SHP77 treated with DMSO at 0.1 percent for 48 hours (cell line): ENCODE data around the gene CER1.

Experiments used
- DNase-seq: peaks from one replicate; lab custom pipeline; 2025; lab: John Stamatoyannopoulos, UW

Gene CER1, protein sequence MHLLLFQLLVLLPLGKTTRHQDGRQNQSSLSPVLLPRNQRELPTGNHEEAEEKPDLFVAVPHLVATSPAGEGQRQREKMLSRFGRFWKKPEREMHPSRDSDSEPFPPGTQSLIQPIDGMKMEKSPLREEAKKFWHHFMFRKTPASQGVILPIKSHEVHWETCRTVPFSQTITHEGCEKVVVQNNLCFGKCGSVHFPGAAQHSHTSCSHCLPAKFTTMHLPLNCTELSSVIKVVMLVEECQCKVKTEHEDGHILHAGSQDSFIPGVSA

GRCh38 chr9:14722391-14723035 lies at the start of gene CER1:
Gene CER1 (minus strand): TSS chr9:14722733. CDS start chr9:14722672, 61 bp downstream.
- DNase-seq = no peak

DNA sequence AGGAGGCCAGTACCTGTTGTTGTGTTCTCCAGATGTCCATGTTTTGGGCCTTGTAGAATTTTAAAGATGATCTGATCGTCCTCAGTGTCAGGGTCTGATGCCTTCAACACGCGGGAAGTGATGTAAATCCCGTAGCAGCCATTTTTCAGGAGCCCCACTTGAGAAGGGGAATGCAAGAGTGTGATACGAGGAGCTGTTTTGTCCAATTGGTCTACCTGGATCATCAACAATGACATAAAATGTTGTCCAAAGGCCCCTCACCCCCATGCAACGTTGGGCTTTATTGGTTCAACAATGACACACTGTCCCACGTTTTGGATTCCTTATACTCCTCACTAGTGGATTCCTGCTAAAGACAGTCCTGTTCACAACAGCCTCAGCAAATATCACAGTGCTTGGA lies 48.1 kb upstream of the CER1 start:
- no peak for DNase-seq

- DNase-seq = no peak
Measured at GRCh38 chr9:14769230-14769571, 46.7 kb upstream of the CER1 start.

DNA sequence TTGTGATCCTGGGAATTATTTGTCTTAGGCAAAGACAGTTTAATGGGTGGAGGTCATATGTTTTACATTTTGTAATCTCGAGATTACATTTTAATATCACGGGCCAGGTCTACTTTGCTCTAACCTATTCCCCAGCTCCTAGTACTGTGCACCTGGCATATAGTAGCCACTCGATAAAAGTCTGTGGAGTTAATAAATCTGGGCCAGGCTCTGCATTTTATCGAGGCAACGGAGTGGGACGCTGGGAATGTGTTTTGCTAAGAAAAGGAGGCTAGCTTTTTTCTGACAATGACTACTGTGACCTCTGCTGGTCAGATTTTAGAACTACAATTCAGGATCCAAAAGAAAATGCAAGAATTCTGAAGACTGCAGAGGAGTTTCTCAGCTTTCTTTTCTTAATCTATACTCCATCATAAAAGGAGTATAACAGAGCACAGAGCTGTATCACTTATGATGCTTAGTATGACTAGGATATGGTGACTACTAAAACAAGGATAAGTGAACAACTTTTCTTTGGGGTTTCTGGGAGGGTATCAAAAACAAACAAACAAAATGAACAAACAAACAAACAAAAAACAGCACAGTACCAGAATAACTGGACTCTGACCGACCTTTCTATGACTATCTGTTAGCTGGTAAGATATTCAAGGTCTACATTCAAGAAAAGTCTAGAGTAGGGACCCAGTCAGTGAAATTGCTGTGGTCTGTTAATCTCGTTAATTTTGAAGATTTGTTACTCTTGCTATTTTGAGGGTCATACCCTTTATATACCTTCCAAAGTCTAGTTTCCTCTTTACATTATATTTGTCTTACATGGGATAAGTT lies 46.1 kb upstream of the CER1 start:
- no peak for DNase-seq

- DNase-seq = no peak
Measured at GRCh38 chr9:14766299-14766698, 43.8 kb upstream of the CER1 start.

GRCh38 chr9:14761584-14761983 lies 39.1 kb upstream of the CER1 start:
- no peak for DNase-seq

- DNase-seq = no peak
Measured at GRCh38 chr9:14760060-14760459, 37.5 kb upstream of the CER1 start.

- no peak for DNase-seq
Measured at GRCh38 chr9:14756291-14756690, 33.8 kb upstream of the CER1 start.

GRCh38 chr9:14752871-14753270 lies 30.3 kb upstream of the CER1 start:
- no peak for DNase-seq

DNA sequence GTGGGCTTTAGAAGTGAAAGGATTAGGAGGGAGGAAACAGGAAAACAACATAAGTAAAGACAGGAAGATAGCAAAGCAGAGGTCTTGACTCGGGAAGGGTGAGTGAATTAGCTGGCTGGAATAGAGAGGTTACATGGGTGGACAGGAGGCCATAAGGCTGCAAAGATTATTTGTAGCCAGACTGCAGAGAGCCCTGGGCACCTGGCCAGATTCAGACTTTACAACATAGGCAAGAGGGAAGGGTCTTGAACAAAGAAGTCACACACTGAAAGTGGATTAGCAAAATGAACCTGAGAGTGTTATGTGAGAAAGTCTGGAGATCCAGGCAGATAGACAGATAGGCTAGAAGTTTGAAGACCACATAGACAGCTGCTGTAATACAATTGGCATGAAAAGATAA lies 29.7 kb upstream of the CER1 start:
- DNase-seq = no peak

DNA sequence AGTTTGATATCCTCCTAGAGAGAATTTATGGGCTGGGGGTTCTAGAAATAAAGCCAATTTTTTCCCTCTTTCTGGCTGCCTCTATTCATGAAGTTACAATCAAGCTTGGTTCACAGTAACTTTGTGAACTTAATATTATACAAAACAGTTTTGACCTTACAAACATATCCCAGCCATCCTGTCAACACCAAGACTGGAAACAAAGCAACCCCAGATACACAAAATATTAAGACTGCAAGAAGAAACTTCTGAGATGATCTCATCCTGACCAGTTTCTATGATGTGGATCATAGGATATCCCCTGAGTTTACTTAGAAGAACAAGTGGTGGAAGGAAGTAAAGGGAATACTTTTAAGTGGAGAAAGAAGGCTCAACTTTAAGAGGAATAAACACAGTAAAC lies 28.3 kb upstream of the CER1 start:
- no peak for DNase-seq

DNA sequence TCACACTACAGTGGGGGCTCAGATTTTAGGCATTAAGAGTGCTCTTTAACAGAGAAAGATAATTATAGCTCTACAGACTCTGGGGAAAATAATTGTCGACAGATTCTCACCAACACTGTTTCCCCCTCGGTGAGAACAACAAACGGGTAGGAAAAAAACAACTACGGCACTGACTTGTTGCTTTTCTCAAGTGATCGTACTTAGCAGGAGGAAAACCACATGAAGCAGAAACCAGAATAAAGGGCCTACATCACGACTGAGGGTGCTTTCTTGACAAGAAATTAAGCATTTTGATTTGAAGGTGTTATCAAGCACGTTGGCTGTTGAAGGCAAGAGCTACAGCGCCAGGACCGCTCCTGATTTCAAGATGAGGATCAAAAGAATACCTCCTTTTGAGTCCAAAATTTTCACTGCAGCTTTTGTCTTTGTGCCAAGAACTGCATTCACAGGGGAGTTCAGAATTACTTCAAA lies 27.2 kb upstream of the CER1 start:
- no peak for DNase-seq

DNA sequence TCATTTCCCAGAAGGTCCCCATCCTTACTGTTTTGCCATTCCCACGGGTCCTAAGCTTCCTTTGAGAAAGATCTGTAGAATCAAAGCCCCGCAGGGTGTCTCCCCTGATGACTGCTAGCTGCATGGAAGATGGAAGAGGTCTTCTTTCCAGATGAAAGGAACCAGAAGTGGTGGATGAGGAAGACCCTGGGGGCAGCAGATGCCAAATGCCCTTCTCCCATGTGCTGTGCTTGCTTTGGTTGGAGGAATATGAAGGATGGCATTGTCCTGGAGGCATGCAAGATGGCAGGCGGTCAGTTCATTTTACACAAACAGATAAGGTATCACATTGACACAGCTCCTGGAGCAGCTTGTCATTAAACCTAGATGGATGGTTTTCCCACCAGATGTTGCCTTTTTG lies 25.8 kb upstream of the CER1 start:
- DNase-seq = no peak

DNA sequence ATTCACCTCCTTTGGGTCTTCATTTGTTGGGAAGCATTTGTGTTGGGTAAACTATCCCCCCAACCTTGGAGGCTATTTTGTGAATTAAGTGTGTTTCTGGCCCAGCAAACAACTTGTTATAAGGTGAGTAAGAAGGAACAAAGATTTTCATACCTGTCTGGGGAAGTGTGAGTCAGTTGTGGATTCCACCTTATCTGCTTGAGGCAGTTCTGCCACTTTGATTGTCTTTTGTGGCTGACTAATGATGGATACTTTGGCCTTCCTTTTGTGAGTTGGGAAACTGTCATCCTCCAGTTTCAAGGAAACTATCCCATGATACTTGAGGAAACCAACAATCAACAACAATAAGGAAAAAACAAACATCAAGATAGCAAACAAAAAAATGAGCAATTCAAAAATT lies 24.6 kb upstream of the CER1 start:
- no peak for DNase-seq

GRCh38 chr9:14746626-14747025 lies 24.1 kb upstream of the CER1 start:
- DNase-seq = no peak

DNA sequence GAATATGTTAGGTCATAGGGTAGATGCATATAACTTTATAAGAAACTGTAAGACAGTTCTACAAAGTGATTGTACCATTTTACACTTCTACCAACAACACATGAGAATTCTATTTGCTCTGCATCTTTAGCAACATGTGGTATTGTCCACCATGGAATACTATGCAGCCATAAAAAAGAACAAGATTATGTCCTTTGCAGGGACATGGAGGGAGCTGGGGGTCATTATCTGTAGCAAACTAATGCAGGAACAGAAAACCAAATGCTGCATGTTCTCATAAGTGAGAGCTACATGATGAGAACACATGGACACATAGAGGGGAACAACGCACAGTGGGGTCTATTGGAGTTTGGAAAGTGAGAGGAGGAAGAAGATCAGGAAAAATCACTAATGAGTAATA lies 22.2 kb upstream of the CER1 start:
- no peak for DNase-seq

DNA sequence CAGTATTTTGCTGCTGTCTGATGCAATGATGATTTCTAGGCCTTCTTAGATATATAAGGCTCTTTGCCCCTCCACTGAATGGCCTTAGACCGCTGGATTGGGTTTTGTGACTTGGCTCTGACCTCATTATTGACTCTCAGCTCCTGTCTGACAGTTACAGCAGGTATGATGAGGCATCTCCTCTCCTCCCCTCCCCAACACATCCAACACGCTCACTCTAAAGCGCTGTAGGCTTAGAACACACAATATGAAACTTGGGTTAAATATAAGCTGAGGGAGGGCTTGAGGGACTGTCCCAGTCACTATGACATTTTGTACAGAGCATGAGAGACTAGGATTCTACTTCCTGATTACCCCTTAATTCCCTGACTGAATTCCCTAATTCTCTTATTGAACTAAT lies 18.8 kb upstream of the CER1 start:
- DNase-seq = no peak

- no peak for DNase-seq
Measured at GRCh38 chr9:14733133-14733532, 10.6 kb upstream of the CER1 start.

- no peak for DNase-seq
Measured at GRCh38 chr9:14731294-14731981, 8.9 kb upstream of the CER1 start.

GRCh38 chr9:14730461-14730898 lies 7.9 kb upstream of the CER1 start:
- DNase-seq = no peak

DNA sequence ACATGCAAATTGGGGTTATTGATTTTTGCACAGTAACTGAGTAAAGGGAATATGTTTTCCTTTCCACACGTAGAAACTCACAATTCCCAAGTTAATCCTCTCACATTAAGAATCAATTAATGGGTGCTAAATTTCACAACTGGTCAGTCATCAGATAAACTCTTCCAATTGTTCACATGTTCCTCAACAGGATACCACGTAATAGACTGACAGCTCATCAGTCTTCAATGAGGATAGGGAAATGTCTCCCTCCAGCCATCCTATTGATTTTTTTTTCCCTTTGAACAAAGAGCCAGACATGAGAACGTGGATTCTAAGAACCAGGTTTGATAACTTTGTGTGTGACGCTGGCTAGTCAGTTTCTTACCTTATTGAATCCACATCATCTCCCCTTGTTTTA lies 768 bp upstream of the CER1 start:
- DNase-seq = no peak

DNA sequence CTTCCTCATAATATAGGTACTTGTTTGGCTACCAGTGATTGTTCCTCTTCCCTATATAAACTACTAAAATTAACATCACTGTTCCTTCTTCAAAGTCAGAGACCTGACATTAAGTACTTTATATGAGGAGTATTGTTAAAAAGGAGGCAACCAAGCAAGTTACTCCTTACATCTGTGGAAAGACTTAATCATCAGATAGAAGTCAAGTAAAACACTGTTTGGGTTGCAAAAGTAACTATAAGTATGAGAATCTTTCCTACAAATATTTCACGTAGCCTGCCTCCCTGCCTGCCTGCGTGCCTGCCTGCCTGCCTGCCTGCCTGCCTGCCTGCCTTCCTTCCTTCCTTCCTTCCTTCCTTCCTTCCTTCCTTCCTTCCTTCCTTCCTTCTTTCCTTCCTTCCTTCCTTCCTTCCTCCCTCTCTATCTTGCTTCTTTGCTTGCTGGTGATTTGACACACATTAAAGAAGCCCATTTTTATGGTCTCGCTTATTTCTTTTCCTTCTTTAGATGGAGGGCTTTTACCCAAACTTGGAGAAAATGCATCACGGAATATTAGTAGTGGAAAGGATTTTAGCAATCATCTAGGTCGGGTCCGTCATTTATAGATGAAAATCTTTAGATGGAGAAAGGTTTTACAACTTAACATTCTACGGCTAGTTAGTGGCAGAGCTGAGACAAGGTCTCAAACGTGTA lies 3.2 kb downstream of the CER1 start:
- DNase-seq = no peak
